HK-2 (cell line): ENCODE measurements around the gene KMT5C.
"Not testable (repeated sequence)": the region's sequence is repeated elsewhere in the genome, so short reads cannot be mapped to it uniquely, and the experiment has no call there.

Experiments
- DNase-seq: peaks from one replicate; pipeline ENCODE4 v3.0.0-alpha.2; 2018; ENCODE audit not compliant: unreplicated experiment

KMT5C gene

DNA sequence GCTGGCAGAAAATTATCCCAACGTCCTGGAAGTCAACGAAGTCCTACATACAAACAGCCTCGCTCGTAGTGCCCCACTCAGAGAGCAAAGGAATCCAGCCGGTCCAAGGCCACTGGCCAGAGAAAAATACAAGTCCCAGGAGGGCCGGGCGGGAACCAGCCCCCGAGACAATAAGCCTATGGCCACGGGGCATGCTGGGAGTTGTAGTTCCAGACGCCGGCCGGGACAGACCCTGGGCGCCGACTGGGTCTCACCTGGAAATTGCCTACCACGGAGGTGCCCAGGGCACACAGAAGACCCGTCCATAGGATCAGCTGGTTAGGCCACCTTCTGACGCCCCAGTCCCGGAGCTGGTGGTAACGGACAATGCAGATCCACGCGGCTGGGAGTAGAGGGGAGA, 19.9 kb upstream of the KMT5C start:
- no peak for DNase-seq

DNA sequence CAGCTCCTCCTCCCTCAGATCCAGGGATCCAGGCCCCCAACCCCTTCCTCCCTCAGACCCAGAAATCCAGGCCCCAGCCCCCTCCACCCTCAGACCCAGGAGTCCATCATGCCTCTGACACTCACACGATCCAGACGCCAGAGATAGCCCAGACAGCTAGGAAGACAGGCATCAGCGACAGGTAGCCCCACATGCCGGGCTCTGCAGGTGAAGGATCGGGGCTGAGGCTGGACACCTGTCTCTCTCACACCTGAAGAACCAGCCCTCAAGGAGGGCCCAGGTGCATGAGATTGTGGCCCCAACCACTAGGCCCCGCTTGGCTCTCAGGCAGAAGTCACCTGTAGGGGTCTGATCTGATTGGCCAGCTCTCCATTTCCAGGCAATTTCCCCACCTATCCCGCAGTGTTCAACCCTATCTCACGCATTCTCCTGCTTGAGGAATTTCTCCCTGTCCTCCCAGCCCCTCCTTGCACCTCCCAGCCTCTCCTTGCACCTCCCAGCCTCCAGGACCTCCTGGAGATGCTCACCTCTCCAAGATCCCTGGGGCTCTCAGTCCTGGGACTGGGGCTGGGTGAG, 18.7 kb upstream of the KMT5C start:
- no peak for DNase-seq

GRCh38 chr19:55321466-55322137, 18.1 kb upstream of the KMT5C start:
- DNase-seq = no peak

DNA sequence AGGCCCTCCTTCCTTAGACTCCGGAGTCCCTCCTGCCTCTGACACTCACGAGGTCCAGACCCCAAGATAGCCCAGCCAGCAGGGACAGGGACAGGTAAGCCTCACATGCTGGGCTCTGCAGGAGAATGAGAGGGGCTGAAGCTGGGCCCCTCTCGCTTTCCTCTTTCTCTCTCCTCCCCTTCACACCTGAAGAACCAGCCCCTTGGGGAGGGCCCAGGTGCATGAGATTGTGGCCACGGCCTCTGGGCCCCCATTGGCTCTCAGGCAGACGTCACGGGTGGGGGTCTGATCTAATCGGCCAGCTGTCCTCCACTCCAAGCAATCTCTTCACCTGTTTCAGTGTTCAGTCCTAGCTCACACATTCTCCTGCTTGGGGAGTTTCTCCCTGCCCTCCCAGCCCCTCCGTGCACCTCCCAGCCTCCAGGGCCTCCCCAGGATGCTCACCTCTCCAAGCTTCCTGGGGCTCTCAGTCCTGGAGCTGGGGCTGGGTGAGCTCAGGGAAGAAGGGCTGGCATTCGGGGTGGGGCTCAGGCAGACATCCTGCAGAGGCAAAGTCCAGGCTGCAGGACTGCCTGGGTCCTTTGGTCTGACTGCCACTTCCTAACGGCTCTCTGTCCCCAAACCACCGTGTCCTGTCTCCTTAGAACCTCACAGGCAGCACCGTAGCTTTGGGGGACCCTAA, 17.3 kb upstream of the KMT5C start:
- DNase-seq = no peak

DNA sequence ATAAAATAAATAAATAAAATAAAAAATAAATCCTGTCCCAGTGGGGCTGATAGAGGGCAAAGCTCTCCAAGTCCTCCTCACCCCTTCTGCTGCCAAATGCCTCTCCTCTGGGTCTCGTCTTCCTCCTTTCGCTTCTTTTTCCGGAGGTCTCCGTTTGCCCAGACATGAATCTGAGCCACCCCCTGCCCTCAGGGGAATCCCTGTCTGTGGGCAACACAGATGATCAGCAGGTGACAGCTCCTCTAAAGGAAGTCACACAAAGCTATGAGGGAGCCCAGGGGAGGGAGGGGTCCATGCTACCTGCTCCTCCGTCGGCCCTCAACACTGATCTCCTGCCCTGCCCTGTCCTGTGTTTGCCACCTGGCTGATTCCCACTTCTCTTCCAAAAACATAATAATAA, 15.0 kb upstream of the KMT5C start:
- DNase-seq = no peak

GRCh38 chr19:55325172-55325571, 14.5 kb upstream of the KMT5C start, which contains the start of gene TMEM150B:
Gene TMEM150B (minus strand): TSS chr19:55325341. CDS start chr19:55321036, 4,305 bp downstream.
- DNase-seq = no peak

DNA sequence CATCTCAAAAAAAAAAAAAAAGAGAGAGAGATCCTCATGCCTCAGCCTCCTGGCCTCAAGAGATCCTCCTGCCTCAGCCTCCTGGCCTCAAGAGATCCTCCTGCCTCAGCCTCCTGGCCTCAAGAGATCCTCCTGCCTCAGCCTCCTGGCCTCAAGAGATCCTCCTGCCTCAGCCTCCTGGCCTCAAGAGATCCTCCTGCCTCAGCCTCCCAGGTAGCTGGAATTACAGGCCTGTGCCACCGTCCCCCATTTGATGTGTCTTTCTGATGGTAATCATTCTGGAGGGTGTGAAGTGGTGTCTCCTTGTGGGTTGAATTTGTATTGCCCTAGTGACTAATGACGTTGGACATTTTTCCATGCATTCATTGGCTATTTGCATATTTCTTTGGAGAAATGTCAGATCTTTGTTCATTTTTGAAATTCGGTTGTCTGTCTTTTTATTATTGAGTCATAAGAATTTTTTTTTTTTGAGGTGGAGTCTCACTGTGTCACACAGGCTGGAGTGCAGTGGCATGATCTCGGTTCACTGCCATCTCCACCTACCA, 10.8 kb upstream of the KMT5C start:
- DNase-seq = not testable (repeated sequence)

DNA sequence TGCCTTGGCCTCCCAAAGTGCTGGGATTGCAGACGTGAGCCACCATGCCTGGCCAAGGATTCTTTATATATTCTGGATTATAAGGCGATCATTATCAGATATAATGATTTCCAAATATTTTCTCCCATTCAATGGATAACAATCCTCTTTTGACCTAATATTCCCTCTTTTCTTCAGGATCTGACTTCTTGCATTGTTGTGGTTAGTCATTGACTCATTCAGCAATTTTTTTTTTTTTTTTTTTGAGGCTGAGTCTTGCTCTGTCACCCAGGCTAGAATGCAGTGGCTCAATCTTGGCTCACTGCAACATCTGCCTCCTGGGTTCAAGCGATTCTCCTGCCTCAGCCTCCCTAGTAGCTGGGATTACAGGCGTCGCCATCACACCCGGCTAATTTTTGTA, 9.9 kb upstream of the KMT5C start:
- DNase-seq = not testable (repeated sequence)

- no peak for DNase-seq
Measured at GRCh38 chr19:55333870-55334269, 5.8 kb upstream of the KMT5C start.

- DNase-seq = no peak
Measured at GRCh38 chr19:55336101-55336500, 3.6 kb upstream of the KMT5C start.

DNA sequence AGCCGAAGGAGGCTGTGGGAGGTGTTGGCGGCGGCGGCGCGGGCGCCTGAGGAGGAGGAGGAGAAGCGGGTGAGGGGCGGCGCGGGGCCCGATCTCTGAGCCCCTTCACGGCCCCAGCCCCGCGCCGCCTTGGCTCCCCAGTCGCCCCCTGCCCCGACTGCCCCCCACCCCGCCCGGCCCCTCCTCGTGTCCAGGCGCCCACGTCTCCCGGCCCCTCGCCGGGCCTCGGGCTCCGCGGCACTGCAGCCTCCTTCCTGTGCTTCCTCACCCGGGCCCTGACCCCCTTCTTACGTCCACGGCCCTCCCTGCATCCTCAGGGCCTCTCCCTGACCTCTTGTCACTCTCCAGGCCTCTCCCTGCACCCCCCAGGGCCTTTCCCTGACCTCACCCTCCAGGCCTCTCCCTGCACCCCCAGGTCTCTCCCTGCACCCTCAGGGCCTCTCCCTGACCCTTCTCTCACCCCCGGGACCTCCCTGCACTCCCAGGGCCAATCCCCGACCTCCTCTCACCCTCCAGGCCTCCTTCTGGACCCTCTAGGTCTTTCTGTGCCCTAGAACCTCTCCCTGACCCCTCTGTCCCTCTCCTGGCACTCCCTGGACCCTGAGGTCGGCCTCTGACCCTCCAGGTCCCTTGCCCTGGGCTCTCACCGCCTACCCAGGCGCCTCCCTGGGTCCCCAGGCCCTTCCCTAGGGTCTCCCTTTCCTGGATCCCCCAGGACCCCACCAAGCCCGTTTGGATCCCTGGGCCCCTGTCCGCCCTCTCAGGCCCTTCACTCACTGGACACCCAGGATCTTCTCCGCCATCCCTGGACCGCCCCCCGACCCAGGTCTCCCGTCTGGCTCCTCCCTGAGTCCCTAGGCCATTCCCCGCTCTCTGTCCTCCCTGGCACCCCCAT, 460 bp downstream of the KMT5C start:
- DNase-seq = no peak

DNA sequence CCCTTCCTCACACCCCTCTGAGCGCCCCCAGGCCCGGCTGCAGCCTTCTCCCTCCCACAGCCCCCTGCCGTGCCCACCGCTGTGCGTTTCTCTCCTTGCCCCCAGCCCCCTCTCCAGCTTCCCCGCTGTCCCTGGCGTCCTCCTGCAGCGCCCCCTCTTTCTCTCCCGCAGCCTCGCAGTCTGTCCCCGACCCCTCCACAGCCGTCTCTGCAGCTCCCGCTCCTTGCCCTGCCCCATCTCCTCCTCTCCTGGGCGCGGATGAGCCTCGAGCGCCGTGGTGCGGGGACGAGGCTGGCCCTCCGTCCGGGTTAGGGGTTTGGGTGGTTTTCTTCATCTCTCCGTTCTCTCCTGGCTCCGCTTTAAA, 1.1 kb downstream of the KMT5C start:
- peak; percentile 41 for DNase-seq

GRCh38 chr19:55341171-55341588, 1.5 kb downstream of the KMT5C start:
- DNase-seq = peak; percentile 84

DNA sequence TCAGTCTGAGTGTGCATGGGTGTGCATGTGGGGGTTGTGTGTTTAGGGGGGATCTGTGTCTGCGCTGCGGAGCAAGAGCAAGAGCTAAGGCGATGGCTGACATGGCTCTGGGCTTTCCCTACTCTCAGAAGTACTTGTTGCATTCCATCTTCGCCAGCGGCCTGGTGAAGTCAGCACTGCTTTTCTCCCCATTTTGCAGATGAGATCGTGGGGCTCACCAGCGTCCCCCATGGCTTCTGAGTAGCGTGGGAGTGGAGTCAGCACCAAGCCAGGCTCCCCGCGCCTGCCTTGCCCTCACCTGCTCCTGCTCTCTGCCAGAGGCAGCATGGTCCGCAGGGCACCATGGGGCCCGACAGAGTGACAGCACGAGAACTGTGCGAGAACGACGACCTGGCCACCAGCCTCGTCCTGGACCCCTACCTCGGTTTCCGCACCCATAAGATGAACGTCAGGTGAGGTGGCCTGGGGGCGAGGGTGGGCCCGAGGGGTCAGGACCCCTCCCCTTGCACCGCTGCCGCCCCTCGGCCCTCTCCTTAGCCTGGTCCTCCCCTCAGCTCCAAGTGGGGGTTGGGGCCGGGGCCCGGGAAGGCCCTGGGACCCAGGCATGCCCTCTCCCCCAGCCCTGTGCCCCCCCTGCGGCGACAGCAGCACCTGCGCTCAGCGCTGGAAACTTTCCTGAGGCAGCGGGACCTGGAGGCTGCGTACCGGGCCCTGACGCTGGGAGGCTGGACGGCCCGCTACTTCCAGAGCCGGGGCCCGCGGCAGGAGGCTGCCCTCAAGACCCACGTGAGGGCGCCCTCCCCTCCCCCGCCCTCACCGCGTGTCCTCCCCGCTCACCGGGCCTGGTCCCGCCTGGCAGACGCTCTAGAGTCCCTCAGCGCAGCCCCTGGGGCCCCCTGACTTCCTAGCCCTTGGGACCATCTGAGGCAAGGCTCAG, 2.2 kb downstream of the KMT5C start:
- DNase-seq = no peak

DNA sequence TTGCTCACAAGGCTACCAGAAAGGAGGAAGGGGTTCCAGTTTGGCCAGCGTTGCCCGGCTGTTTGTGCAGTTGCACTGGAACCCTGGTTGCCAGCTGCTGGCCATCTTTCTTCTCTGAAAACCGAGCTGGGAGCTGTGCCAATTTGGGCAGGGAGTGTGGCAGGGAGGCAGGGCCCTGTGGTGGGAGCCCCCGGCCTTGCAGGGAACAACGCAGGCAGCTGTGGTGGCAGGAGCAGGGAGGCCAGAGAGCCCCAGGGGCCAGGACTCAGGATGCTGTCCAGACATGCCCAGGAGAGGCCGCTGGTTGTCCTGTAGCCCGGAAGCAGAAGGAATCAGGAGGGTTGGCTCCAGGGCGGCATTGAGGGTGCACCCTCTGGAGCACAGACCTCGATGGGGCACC, 4.8 kb downstream of the KMT5C start:
- DNase-seq = no peak

GRCh38 chr19:55345101-55345817, 5.6 kb downstream of the KMT5C start:
- DNase-seq = no peak

- DNase-seq = no peak
Measured at GRCh38 chr19:55345818-55346724, 6.4 kb downstream of the KMT5C start.

GRCh38 chr19:55346725-55347441, 7.2 kb downstream of the KMT5C start:
- no peak for DNase-seq
